HG02798 (cell line): ENCODE measurements around the gene HPD.
A peak's percentile ranks its signal among the peaks of the same experiment; 100 is the strongest.

Experiments used
- ATAC-seq: cut with Tn5 transposase; IDR thresholded peaks from one replicate; pipeline ENCODE4 v1.9.1; 2021; ENCODE audit warnings: mild to moderate bottlenecking; ENCODE audit not compliant: unreplicated experiment, poor library complexity

HPD gene

DNA sequence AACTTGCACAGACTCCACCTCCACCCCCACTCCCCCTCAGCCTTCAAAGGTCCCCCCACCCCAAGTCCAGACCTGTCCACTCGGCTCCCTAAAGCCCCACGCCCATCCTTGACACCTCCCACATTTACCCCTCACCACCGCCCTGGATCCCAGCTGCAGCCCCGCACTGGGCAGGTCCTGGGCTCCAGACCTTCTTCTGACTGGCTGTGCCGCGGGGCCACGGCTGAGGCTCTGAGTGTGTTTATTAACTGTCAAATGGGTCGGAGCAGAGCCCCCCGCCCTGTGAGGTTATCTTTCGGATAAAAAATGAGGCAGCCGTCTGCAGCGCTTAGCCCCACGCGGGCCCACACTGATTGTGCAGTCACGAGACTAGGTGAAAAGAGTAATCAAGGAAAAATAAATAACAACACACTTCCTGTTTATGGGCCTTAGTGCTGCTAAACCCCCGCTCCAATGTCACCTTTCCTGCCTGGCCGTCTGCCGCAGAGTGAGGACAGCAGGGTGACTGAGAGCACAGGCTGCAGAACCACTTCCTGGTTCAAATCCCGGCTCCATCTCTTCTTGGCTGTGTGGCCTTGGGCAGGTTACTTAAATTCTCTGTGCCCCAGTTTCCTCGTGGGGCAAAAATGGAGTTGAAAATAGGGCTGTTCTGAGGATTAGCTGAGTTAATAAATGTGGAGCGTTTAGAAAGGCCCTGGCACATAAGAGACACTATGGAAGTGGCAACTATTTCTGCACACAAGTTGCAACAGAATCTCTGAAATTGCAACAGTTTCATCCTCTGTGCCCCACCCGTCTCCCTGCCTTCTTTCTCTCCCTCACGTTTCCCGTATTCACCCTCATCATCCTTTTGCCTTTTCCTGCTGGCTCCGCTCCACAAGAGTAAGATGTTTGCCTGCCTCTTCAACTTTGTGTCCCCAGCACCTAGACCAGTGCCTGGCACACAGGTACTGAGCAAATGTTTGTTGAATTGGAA, 45.5 kb downstream of the HPD start:
- ATAC-seq = no peak

DNA sequence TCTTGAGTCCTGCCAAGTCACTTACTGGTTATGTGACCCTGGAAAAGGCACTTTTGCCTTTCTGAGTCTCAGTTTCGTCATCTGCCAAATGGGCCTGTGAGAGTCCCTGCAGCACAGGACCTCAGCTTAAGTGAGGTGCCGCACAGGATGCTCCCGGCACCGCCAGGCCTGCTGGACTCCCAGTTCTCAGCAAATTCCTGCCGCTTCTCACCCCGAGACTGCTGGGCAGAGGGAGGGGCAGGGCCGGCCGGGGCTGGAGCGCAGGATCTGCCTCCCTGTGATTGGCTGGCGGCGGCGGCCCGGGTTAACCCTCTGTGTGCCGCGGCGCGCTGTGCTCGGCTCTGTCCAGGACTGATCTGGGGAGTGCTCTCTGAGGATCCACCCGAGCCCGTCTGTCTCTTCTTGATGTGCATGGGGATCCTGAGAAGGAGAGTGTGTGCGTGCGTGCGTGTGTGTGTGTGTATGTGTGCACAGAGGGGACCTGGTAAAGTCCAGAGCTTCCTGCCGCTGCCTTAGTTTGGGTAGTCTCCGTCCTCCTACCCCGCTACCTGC, 46.3 kb downstream of the HPD start:
- ATAC-seq = no peak

DNA sequence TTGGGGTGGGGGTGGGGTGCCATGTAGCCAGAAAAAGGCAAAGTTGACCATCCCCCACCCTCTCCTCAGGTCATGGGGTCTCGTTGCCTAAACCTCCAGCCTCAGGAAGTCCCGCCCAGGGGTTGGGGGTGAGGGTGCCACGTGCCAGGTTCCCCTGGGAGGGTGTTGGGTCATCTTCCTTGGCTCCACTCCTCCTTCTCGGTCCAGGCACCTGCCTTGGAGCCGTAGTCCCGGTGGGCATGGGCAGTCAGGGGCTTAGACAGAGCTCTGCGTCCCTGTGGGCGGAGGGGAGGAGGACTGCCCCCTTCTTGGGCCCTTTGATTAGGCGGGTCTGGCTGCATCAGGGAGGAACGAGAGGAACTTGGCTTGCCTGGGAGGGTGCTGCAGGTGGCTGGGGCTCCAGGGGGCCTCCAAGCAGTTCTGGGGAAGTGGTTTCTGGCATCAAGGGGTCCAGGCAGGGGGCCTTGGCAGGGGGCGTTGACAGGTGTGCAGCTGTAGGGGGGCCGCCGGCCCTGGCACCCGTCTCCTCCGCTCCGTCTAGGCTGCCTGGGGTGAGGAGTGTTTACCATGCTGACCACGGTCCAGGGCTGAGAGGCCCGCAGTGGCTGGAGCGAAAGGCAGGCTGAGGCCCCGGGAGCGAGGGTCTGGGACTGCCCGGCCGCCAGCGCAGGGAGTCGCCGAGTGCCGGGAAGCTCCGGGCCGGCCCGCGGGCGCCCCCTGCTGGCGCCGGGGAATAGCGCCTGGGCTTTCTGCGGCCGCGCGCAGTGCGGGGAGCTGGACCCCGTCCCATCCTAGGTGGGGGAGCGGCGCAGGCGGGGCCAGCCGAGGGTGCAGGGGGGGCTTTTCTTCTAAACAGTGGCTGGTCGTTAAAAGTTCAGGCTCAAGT, 47.0 kb downstream of the HPD start:
- ATAC-seq = peak; percentile 65

GRCh38 chr12:121810833-121811433, 47.7 kb downstream of the HPD start:
- no peak for ATAC-seq

DNA sequence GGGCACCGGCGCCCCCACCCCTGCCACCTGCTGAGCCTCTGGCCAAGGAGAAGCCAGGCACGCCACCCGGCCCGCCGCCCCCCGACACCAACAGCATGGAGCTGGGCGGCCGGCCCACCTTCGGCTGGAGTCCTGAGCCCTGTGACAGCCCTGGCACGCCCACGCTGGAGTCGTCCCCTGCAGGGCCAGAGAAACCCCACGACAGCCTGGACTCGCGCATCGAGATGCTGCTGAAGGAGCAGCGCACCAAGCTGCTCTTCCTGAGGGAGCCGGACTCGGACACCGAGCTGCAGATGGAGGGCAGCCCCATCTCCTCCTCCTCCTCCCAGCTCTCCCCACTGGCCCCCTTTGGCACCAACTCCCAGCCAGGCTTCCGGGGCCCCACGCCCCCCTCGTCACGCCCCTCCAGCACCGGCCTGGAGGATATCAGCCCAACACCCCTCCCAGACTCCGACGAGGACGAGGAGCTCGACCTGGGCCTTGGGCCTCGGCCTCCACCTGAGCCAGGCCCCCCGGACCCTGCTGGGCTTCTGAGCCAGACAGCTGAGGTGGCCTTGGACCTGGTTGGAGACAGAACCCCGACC, 48.3 kb downstream of the HPD start:
- no peak for ATAC-seq

DNA sequence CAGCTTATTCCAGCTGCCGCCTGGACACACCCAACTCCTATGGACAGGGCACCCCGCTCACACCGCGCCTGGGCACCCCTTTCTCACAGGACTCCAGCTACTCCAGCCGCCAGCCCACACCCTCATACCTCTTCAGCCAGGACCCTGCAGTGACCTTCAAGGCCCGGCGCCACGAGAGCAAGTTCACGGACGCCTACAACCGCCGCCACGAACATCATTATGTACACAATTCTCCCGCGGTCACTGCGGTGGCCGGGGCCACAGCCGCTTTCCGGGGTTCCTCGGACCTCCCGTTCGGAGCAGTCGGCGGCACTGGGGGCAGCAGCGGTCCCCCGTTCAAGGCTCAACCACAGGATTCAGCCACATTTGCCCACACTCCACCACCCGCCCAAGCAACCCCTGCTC, 48.9 kb downstream of the HPD start:
- no peak for ATAC-seq

GRCh38 chr12:121808623-121809022, 50.0 kb downstream of the HPD start:
- no peak for ATAC-seq

GRCh38 chr12:121807642-121808347, 50.9 kb downstream of the HPD start:
- no peak for ATAC-seq

DNA sequence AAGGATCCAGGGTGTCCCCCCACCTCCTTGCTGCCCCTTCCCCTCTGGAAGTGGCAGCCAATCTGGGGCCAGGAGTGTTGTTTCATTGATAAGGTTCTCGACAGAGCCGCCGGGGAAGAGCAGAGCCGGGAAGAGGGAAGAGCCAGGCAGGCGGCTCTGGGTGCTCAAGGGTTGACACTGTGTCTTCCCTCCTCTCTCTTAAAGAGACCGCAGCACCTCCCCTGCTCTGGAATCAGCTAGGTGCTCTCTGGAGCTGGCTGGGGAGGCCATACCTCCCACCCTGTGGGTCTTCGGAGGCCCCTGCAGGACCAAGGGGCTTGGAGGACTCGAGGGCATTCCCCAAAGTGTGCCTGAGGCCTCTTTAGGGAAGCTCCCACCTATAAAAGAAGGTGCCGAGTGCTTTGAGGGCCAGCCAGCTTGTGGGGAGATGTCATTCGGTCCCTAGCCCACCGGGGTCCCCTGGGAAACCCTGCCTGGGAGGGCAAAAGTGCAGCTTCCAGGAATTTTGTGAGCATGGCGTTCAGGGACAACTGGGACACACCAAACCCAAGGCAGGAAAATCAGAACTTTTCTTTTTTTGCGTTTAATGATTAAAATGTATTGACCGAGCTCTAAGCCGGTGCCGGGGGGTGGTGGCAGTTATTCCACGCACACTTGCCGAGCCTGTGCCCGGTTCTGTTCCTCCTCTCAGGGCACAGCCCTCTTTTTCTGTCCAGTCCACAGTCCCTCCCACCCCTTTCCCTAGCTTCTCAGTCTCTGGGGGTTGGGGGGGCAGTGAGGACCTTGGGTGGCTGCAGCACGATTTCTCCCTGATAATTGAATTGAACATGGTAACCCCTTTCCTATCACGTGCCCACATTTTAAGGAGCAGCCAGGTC, 51.9 kb downstream of the HPD start:
- ATAC-seq = no peak

DNA sequence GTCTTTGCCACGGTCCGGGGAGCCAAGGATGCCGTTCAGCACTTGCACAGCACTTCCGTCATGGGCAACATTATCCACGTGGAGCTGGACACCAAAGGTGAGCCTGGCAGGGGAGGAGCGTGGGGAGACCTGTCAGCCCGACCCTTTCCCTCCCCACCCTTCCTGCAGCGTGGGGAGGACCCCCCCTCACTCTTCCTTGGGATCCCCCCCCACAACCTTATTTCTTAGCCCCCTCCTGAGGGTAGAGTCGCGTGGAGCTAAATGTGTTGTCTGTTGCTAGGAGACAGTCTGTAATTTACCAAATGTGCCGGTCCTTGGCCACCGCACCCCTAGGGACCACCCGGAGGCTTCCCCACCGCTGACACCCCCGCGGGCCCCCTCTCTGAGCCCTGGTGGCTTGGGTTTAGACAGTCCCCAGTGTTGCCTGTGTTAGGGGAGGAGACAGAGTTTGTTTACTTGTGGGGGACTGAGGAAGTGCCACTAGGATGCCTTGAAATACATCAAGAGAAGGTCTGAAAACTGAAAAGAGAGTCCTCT, 52.6 kb downstream of the HPD start:
- ATAC-seq = no peak

GRCh38 chr12:121805171-121806008, 53.3 kb downstream of the HPD start:
- no peak for ATAC-seq

DNA sequence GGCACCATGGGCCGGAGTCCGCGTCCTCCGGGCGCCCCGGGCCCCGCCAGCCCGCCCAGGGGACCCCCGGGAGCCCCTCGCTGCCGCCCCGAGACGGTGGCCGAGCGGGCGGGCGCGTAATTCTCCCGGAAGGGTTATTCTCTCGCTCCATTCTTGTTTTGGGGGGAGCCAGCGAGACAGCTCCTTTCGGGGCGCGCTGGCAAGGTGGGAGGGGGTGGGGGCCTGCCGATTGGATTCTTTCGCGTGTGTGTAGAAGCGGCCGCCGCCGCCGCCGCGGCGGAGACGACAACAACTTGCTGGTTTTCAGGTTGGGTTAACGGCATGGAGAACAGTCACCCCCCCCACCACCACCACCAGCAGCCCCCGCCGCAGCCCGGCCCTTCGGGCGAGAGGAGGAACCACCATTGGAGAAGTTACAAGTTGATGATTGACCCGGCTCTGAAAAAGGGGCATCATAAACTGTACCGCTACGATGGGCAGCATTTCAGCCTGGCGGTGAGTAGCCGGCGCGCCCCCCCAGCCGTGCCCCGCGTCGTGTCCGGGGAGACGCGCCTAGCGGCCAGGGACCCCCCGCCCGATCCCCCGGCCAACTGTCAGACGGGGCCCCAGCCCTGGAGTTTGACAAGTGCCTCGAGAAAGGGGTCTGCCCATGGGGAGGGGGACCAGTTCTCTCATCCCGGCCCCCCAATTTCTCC, 54.1 kb downstream of the HPD start:
- no peak for ATAC-seq

- ATAC-seq = no peak
These were observed 54.7 kb downstream of the HPD start, which contains the start of gene SETD1B for GRCh38 chr12:121803861-121804416. Gene SETD1B (plus strand): TSS chr12:121804009. CDS start chr12:121804738, 729 bp downstream.

- peak; percentile 42 for ATAC-seq
These were observed 55.6 kb downstream of the HPD start for GRCh38 chr12:121802843-121803698.

GRCh38 chr12:121802485-121802842, 56.2 kb downstream of the HPD start:
- ATAC-seq = no peak
